H9 (cell line): ENCODE measurements around the gene PTPRK. TPM values are rescaled to one million over a fixed set of nuclear protein-coding genes. Genes with fewer than 3 reads are reported as not detected.

Source experiments
- DNase-seq: peaks from one replicate; pipeline ENCODE4 v3.0.0-alpha.2; 2017
- H2AFZ ChIP-seq: one replicate; pipeline ENCODE4 v1.6.1; 2013; ENCODE audit warnings: mild to moderate bottlenecking, low read length, control low read depth, moderate library complexity
- H2AK5ac ChIP-seq: 2 replicates; pipeline ENCODE4 v1.6.1; 2013; ENCODE audit warnings: low read length, control low read depth, mixed read lengths; ENCODE audit not compliant: insufficient read length
- H2BK120ac ChIP-seq: one replicate; pipeline ENCODE4 v1.6.1; 2013; ENCODE audit warnings: low read depth, mild to moderate bottlenecking, low read length, control low read depth, inconsistent platforms; ENCODE audit not compliant: poor library complexity, severe bottlenecking
- H2BK12ac ChIP-seq: 2 replicates; pipeline ENCODE4 v1.6.1; 2013; ENCODE audit warnings: low read length, control low read depth, mixed read lengths, low read depth; ENCODE audit not compliant: insufficient read length
- H2BK15ac ChIP-seq: 2 replicates; pipeline ENCODE4 v1.6.1; 2013; ENCODE audit warnings: low read depth, low read length, control low read depth
- H2BK20ac ChIP-seq: one replicate; pipeline ENCODE4 v1.6.1; 2013; ENCODE audit warnings: low read depth, mild to moderate bottlenecking, low read length, control low read depth, inconsistent platforms; ENCODE audit not compliant: poor library complexity, severe bottlenecking
- H2BK5ac ChIP-seq: 2 replicates; pipeline ENCODE4 v1.6.1; 2013; ENCODE audit warnings: low read length, control low read depth, mixed read lengths; ENCODE audit not compliant: insufficient read length
- H3K14ac ChIP-seq: 2 replicates; pipeline ENCODE4 v1.6.1; 2013; ENCODE audit warnings: low read length, control low read depth; ENCODE audit not compliant: insufficient read depth
- H3K18ac ChIP-seq: 2 replicates; pipeline ENCODE4 v1.6.1; 2013; ENCODE audit warnings: low read depth, mild to moderate bottlenecking, mixed read lengths, low read length, control low read depth; ENCODE audit not compliant: insufficient read length
- H3K23ac ChIP-seq: 2 replicates; pipeline ENCODE4 v1.6.1; 2013; ENCODE audit warnings: low read length, control low read depth, mixed read lengths, low read depth; ENCODE audit not compliant: insufficient read length
- H3K23me2 ChIP-seq: 2 replicates; pipeline ENCODE4 v1.6.1; 2013; ENCODE audit warnings: low read depth, mild to moderate bottlenecking, mixed read lengths, low read length, control low read depth; ENCODE audit not compliant: insufficient read length, poor library complexity, severe bottlenecking
- H3K27ac ChIP-seq: 2 replicates; pipeline ENCODE4 v1.5.1; 2013; ENCODE audit warnings: low read length, control low read depth, mixed read lengths, low read depth; ENCODE audit not compliant: insufficient read length
- H3K27me3 ChIP-seq: 2 replicates; pipeline ENCODE4 v1.6.1; 2013; ENCODE audit warnings: low read length, control low read depth, inconsistent platforms; ENCODE audit not compliant: insufficient read depth
- H3K4ac ChIP-seq: 2 replicates; pipeline ENCODE4 v1.6.1; 2013; ENCODE audit warnings: low read depth, mild to moderate bottlenecking, control low read depth, inconsistent platforms, low read length, moderate library complexity
- H3K4me1 ChIP-seq: 2 replicates; pipeline ENCODE4 v1.6.1; 2013; ENCODE audit warnings: low read length, control low read depth, inconsistent platforms; ENCODE audit not compliant: insufficient read depth
- H3K4me2 ChIP-seq: 2 replicates; pipeline ENCODE4 v1.6.1; 2013; ENCODE audit warnings: low read length, control low read depth, mixed read lengths; ENCODE audit not compliant: insufficient read length, insufficient read depth
- H3K56ac ChIP-seq: 2 replicates; pipeline ENCODE4 v1.6.1; 2013; ENCODE audit warnings: low read depth, mild to moderate bottlenecking, mixed read lengths, low read length, control low read depth; ENCODE audit not compliant: insufficient read length
- H3K79me1 ChIP-seq: 2 replicates; pipeline ENCODE4 v1.6.1; 2013; ENCODE audit warnings: low read depth, mild to moderate bottlenecking, moderate library complexity, low read length, control low read depth, inconsistent platforms; ENCODE audit not compliant: insufficient read depth, poor library complexity, severe bottlenecking
- H3K79me2 ChIP-seq: 2 replicates; pipeline ENCODE4 v1.6.1; 2013; ENCODE audit warnings: low read length, control low read depth, inconsistent platforms; ENCODE audit not compliant: insufficient read depth
- H3K9ac ChIP-seq: 2 replicates; pipeline ENCODE4 v1.6.1; 2013; ENCODE audit warnings: low read length, control low read depth, mixed read lengths; ENCODE audit not compliant: insufficient read length; ENCODE audit errors: extremely low read depth
- H3K9me3 ChIP-seq: one replicate; pipeline ENCODE4 v1.6.1; 2013; ENCODE audit warnings: low read depth, low read length, inconsistent platforms; ENCODE audit not compliant: control insufficient read depth
- H3T11ph ChIP-seq: one replicate; pipeline ENCODE4 v1.6.1; 2013; ENCODE audit warnings: mild to moderate bottlenecking, low read length, control low read depth, inconsistent platforms
- H4K20me1 ChIP-seq: one replicate; pipeline ENCODE4 v1.6.1; 2013; ENCODE audit not compliant: control insufficient read depth, insufficient read length, insufficient read depth
- H4K5ac ChIP-seq: 2 replicates; pipeline ENCODE4 v1.6.1; 2013; ENCODE audit warnings: low read depth, mild to moderate bottlenecking, mixed read lengths, low read length, control low read depth; ENCODE audit not compliant: insufficient read length
- H4K8ac ChIP-seq: replicated peaks from 2 replicates; pipeline ENCODE4 v1.6.1; 2013; ENCODE audit warnings: low read length, control low read depth, mixed read lengths, low read depth; ENCODE audit not compliant: insufficient read length
- H4K91ac ChIP-seq: 2 replicates; pipeline ENCODE4 v1.6.1; 2013; ENCODE audit warnings: low read depth, mild to moderate bottlenecking, moderate library complexity, mixed read lengths, low read length, control low read depth; ENCODE audit not compliant: insufficient read length
- H3K27ac Mint-ChIP-seq, 3 experiments: 2 replicates in 2 of 3; 3 replicates in 1 of 3; pipeline ENCODE4 v1.8.0; 2020 to 2021; ENCODE audit warnings: mixed read lengths in 3 of 3, mild to moderate bottlenecking in 1 of 3, moderate library complexity in 1 of 3
- H3K27me3 Mint-ChIP-seq: 2 replicates; pipeline ENCODE4 v1.8.0; 2021; ENCODE audit warnings: low read depth, mild to moderate bottlenecking, moderate library complexity, mixed read lengths
- H3K36me3 Mint-ChIP-seq, 3 experiments: 2 replicates in 2 of 3; 3 replicates in 1 of 3; pipeline ENCODE4 v1.8.0; 2020 to 2021; ENCODE audit warnings: low read depth in 3 of 3, mixed read lengths in 3 of 3; ENCODE audit not compliant: insufficient read depth in 1 of 3
- H3K4me1 Mint-ChIP-seq, 2 experiments: 2 replicates each; pipeline ENCODE4 v1.8.0; 2020; ENCODE audit warnings: mixed read lengths in 2 of 2
- H3K4me3 Mint-ChIP-seq, 2 experiments: 2 replicates in 1 of 2; 3 replicates in 1 of 2; pipeline ENCODE4 v1.8.0; 2020 to 2021; ENCODE audit warnings: mild to moderate bottlenecking in 2 of 2, mixed read lengths in 2 of 2, moderate library complexity in 1 of 2
- H3K9me3 Mint-ChIP-seq, 2 experiments: 2 replicates in 1 of 2; 3 replicates in 1 of 2; pipeline ENCODE4 v1.8.0; 2020; ENCODE audit warnings: mild to moderate bottlenecking in 2 of 2, mixed read lengths in 2 of 2, moderate library complexity in 1 of 2
- WGBS: extraction: QIAGEN DNeasy Blood & Tissue Kit; methylation state at CpG from one replicate; pipeline ENCODE4 v1.1.7; 2013; ENCODE audit warnings: missing lambda C conversion rate, low lambda C conversion rate, mixed read lengths; ENCODE audit not compliant: insufficient read length; ENCODE audit errors: extremely low coverage; 5-methylcytosine and 5-hydroxymethylcytosine counted together
- total RNA-seq: library from RNA; stranded (reverse); gene quantifications from 2 replicates; pipeline ENCODE4 v1.2.1, GENCODE V29; 2021
- TF ChIP-seq, protein P1 (sequence below): fragments of 200-600 bp; sonication (generic); conservative IDR thresholded peaks from 3 replicates; pipeline ENCODE4 v1.8.0; 2021; ENCODE audit warnings: antibody characterized with exemption, mild to moderate bottlenecking

The PTPRK gene
- total RNA-seq, 1 experiment from 2014 or later = 47.9 TPM

GRCh38 chr6:127921982-127922381 is 598.4 kb downstream of the PTPRK start:
- H3K36me3 Mint-ChIP-seq = peaks cover 6 to 14% (median 7%) of the 10 kb centered on the region in 3 experiments; a peak in 6 of 7 replicates
- Histone ChIP-seq H4K91ac (no peak overlapping the region), H2BK15ac (no peak overlapping the region)

More at GRCh38 chr6:127921982-127922381, 598.4 kb downstream of the PTPRK start:
- no peak overlapping the region for H3K56ac ChIP-seq
- no peak overlapping the region for H2BK12ac ChIP-seq
- H4K8ac ChIP-seq = no peak overlapping the region
- H3K27ac Mint-ChIP-seq = no peak overlapping the region
- no peaks in the 10 kb centered on the region for H3K9me3 ChIP-seq
- H2BK120ac ChIP-seq = no peak overlapping the region
- no peak overlapping the region for H2BK20ac ChIP-seq
- H3K4me3 Mint-ChIP-seq = no peak overlapping the region
- H2BK5ac ChIP-seq = no peak overlapping the region
- no CpG with 5 or more reads among the region's 6 CpGs for WGBS
- H3T11ph ChIP-seq = no peak overlapping the region
- H3K27me3 ChIP-seq = no peaks in the 10 kb centered on the region
- H3K4me1 Mint-ChIP-seq = peaks cover 0 to 7% of the 10 kb centered on the region in 2 experiments; a peak in 3 of 4 replicates
- no peak overlapping the region for H3K9ac ChIP-seq
- no peak overlapping the region for H2AK5ac ChIP-seq
- H3K4ac ChIP-seq = no peak overlapping the region
- H3K18ac ChIP-seq = no peak overlapping the region
- TF ChIP-seq, protein P1, sequence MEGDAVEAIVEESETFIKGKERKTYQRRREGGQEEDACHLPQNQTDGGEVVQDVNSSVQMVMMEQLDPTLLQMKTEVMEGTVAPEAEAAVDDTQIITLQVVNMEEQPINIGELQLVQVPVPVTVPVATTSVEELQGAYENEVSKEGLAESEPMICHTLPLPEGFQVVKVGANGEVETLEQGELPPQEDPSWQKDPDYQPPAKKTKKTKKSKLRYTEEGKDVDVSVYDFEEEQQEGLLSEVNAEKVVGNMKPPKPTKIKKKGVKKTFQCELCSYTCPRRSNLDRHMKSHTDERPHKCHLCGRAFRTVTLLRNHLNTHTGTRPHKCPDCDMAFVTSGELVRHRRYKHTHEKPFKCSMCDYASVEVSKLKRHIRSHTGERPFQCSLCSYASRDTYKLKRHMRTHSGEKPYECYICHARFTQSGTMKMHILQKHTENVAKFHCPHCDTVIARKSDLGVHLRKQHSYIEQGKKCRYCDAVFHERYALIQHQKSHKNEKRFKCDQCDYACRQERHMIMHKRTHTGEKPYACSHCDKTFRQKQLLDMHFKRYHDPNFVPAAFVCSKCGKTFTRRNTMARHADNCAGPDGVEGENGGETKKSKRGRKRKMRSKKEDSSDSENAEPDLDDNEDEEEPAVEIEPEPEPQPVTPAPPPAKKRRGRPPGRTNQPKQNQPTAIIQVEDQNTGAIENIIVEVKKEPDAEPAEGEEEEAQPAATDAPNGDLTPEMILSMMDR = no peak
- H3K79me1 ChIP-seq = no peaks in the 10 kb centered on the region
- no peak overlapping the region for H4K5ac ChIP-seq
- H3K23ac ChIP-seq = no peak overlapping the region
- no peaks in the 10 kb centered on the region for H3K4me1 ChIP-seq
- H3K27me3 Mint-ChIP-seq = no peaks in the 10 kb centered on the region
- no peak overlapping the region for H3K27ac ChIP-seq
- no peak for DNase-seq
- H3K79me2 ChIP-seq = no peaks in the 10 kb centered on the region
- no peaks in the 10 kb centered on the region for H4K20me1 ChIP-seq
- peaks cover 12 to 14% of the 10 kb centered on the region in 2 experiments for H3K9me3 Mint-ChIP-seq
- no peak overlapping the region for H2AFZ ChIP-seq
- H3K4me2 ChIP-seq = no peak overlapping the region
- H3K23me2 ChIP-seq = no peaks in the 10 kb centered on the region
- no peak overlapping the region for H3K14ac ChIP-seq
